ENCODE data around the gene CALN1.

The CALN1 gene

GRCh38 chr7:72413290-72413689 lies 1.2 kb upstream of the CALN1 start:
- no peak overlapping the region for H3K9ac ChIP-seq
- H3K27me3 ChIP-seq: no peaks in the 10 kb centered on the region
- no peaks in the 10 kb centered on the region for H3K36me3 ChIP-seq
- H3K4me3 ChIP-seq: no peak overlapping the region
- TF ChIP-seq Cebpa-rat (IDR thresholded peaks at IDR 0.05): no peak
- H3K4me2 ChIP-seq: no peak overlapping the region
- no peaks in the 10 kb centered on the region for H4K20me1 ChIP-seq
- H3K4me1 ChIP-seq: no peaks in the 10 kb centered on the region
- H3K9me3 ChIP-seq: peaks cover 11% of the 10 kb centered on the region
- H3K27ac ChIP-seq: no peak overlapping the region

GRCh38 chr7:72411419-72411818 lies 719 bp downstream of the CALN1 start:
- no peaks in the 10 kb centered on the region for H4K20me1 ChIP-seq
- H3K27ac ChIP-seq: no peak overlapping the region
- H3K9me3 ChIP-seq: peaks cover 11% of the 10 kb centered on the region
- no peak overlapping the region for H3K9ac ChIP-seq
- H3K4me2 ChIP-seq: no peak overlapping the region
- H3K27me3 ChIP-seq: no peaks in the 10 kb centered on the region
- no peak for TF ChIP-seq Cebpa-rat (IDR thresholded peaks at IDR 0.05)
- H3K4me3 ChIP-seq: no peak overlapping the region
- no peaks in the 10 kb centered on the region for H3K4me1 ChIP-seq
- no peaks in the 10 kb centered on the region for H3K36me3 ChIP-seq

- Histone ChIP-seq H3K27me3 (no peaks in the 10 kb centered on the region), H3K9ac (no peak overlapping the region), H3K4me2 (no peak overlapping the region), H3K9me3 (peaks cover 11% of the 10 kb centered on the region), H3K27ac (no peak overlapping the region), H3K4me3 (no peak overlapping the region), H3K36me3 (no peaks in the 10 kb centered on the region), H3K4me1 (no peaks in the 10 kb centered on the region), H4K20me1 (no peaks in the 10 kb centered on the region)
- no peak for TF ChIP-seq Cebpa-rat (IDR thresholded peaks at IDR 0.05)
These were observed 2.5 kb downstream of the CALN1 start for GRCh38 chr7:72409638-72410015.

- Histone ChIP-seq H3K9me3 (peaks cover 11% of the 10 kb centered on the region), H3K27ac (no peak overlapping the region), H4K20me1 (no peaks in the 10 kb centered on the region), H3K4me2 (no peak overlapping the region), H3K27me3 (no peaks in the 10 kb centered on the region), H3K9ac (no peak overlapping the region), H3K4me3 (no peak overlapping the region), H3K4me1 (no peaks in the 10 kb centered on the region), H3K36me3 (no peaks in the 10 kb centered on the region)
- TF ChIP-seq Cebpa-rat (IDR thresholded peaks at IDR 0.05): no peak
These were observed 3.0 kb downstream of the CALN1 start for GRCh38 chr7:72408966-72409637.

GRCh38 chr7:72406820-72407403 lies 5.2 kb downstream of the CALN1 start:
- no peak for TF ChIP-seq Cebpa-rat (IDR thresholded peaks at IDR 0.05)
- Histone ChIP-seq H3K4me3 (no peak overlapping the region), H3K27ac (no peak overlapping the region), H3K4me2 (no peak overlapping the region), H3K27me3 (no peaks in the 10 kb centered on the region), H3K9ac (no peak overlapping the region), H3K9me3 (peaks cover 1% of the 10 kb centered on the region), H3K4me1 (no peaks in the 10 kb centered on the region), H3K36me3 (no peaks in the 10 kb centered on the region), H4K20me1 (no peaks in the 10 kb centered on the region)

- H3K27ac ChIP-seq: no peak overlapping the region
- no peaks in the 10 kb centered on the region for H3K9me3 ChIP-seq
- no peak overlapping the region for H3K4me3 ChIP-seq
- H4K20me1 ChIP-seq: no peaks in the 10 kb centered on the region
- H3K27me3 ChIP-seq: no peaks in the 10 kb centered on the region
- no peak for TF ChIP-seq Cebpa-rat (IDR thresholded peaks at IDR 0.05)
- no peaks in the 10 kb centered on the region for H3K36me3 ChIP-seq
- no peak overlapping the region for H3K4me2 ChIP-seq
- no peak overlapping the region for H3K9ac ChIP-seq
- H3K4me1 ChIP-seq: no peaks in the 10 kb centered on the region
These were observed 6.3 kb downstream of the CALN1 start for GRCh38 chr7:72405871-72406270.

- Histone ChIP-seq H3K4me2 (no peak overlapping the region), H4K20me1 (no peaks in the 10 kb centered on the region), H3K27ac (no peak overlapping the region), H3K27me3 (no peaks in the 10 kb centered on the region), H3K36me3 (no peaks in the 10 kb centered on the region), H3K9me3 (no peaks in the 10 kb centered on the region), H3K9ac (no peak overlapping the region), H3K4me1 (no peaks in the 10 kb centered on the region), H3K4me3 (no peak overlapping the region)
- no peak for TF ChIP-seq Cebpa-rat (IDR thresholded peaks at IDR 0.05)
These were observed 6.7 kb downstream of the CALN1 start for GRCh38 chr7:72405418-72405817.

- H3K4me2 ChIP-seq: no peak overlapping the region
- H3K9me3 ChIP-seq: no peaks in the 10 kb centered on the region
These were observed 7.4 kb downstream of the CALN1 start for GRCh38 chr7:72404743-72405142.

GRCh38 chr7:72403458-72404076 lies 8.6 kb downstream of the CALN1 start:
- Histone ChIP-seq H3K9ac (no peak overlapping the region), H3K4me1 (no peaks in the 10 kb centered on the region), H3K36me3 (no peaks in the 10 kb centered on the region), H3K27me3 (no peaks in the 10 kb centered on the region), H3K27ac (no peak overlapping the region), H3K4me3 (no peak overlapping the region), H3K9me3 (no peaks in the 10 kb centered on the region), H4K20me1 (no peaks in the 10 kb centered on the region), H3K4me2 (no peak overlapping the region)
- TF ChIP-seq Cebpa-rat (IDR thresholded peaks at IDR 0.05): no peak

More at GRCh38 chr7:72404743-72405142, 7.4 kb downstream of the CALN1 start:
- no peaks in the 10 kb centered on the region for H3K36me3 ChIP-seq
- H3K27me3 ChIP-seq: no peaks in the 10 kb centered on the region
- H4K20me1 ChIP-seq: no peaks in the 10 kb centered on the region
- no peak overlapping the region for H3K9ac ChIP-seq
- no peak overlapping the region for H3K27ac ChIP-seq
- no peak overlapping the region for H3K4me3 ChIP-seq
- TF ChIP-seq Cebpa-rat (IDR thresholded peaks at IDR 0.05): no peak
- H3K4me1 ChIP-seq: no peaks in the 10 kb centered on the region

- no peak overlapping the region for H3K4me3 ChIP-seq
- no peak overlapping the region for H3K4me2 ChIP-seq
- H3K27me3 ChIP-seq: no peaks in the 10 kb centered on the region
- no peak for TF ChIP-seq Cebpa-rat (IDR thresholded peaks at IDR 0.05)
- no peaks in the 10 kb centered on the region for H3K36me3 ChIP-seq
- H3K4me1 ChIP-seq: no peaks in the 10 kb centered on the region
- H4K20me1 ChIP-seq: no peaks in the 10 kb centered on the region
- H3K9ac ChIP-seq: no peak overlapping the region
- H3K9me3 ChIP-seq: peaks cover 4% of the 10 kb centered on the region; the same call in 1 of the 2 replicates
- no peak overlapping the region for H3K27ac ChIP-seq
These were observed 18.1 kb downstream of the CALN1 start for GRCh38 chr7:72394016-72394415.

Data from BLaER1 (cell line).